ENCODE results near the gene ZC3H15. TPM values are rescaled to one million over a fixed set of nuclear protein-coding genes. Genes with fewer than 3 reads are reported as not detected.

Gene ZC3H15
- total and polyA plus RNA-seq, 11 donors, result 28.8 to 50.6 (median 31.5) TPM

- Histone ChIP-seq H3K36me3 (no peaks in the 10 kb centered on the region), H3K27me3 (no peaks in the 10 kb centered on the region), H3K27ac (no peak overlapping the region), H3K4me3 (no peak overlapping the region), H3K9me3 (no peaks in the 10 kb centered on the region), H3K4me1 (no peaks in the 10 kb centered on the region)
- intact Hi-C loops (cut with DNase I), result no loop called here
- ATAC-seq (no peak), DNase-seq (no peak)
- WGBS, 4 donors, result 86 to 92% (median 90%) methylated on average over 3 of the region's 3 CpGs
- TF ChIP-seq CTCF (IDR thresholded peaks at IDR 0.05) (no peak), POLR2A (IDR thresholded peaks at IDR 0.05) (no peak)
Observed at GRCh38 chr2:186442885-186443284, 43.2 kb upstream of the ZC3H15 start.

- Histone ChIP-seq H3K4me3 (no peak overlapping the region), H3K9me3 (no peaks in the 10 kb centered on the region), H3K36me3 (no peaks in the 10 kb centered on the region), H3K27me3 (no peaks in the 10 kb centered on the region), H3K4me1 (no peaks in the 10 kb centered on the region), H3K27ac (no peak overlapping the region)
- ATAC-seq (no peak), DNase-seq (no peak)
- intact Hi-C loops (cut with DNase I), result no loop called here
- WGBS, 4 donors, result 96 to 100% (median 99%) methylated on average over 2 of the region's 2 CpGs
- TF ChIP-seq POLR2A (IDR thresholded peaks at IDR 0.05) (no peak), CTCF (IDR thresholded peaks at IDR 0.05) (no peak)
Observed at GRCh38 chr2:186443851-186444250, 42.2 kb upstream of the ZC3H15 start.

- DNase-seq (no peak), ATAC-seq (no peak)
- Histone ChIP-seq H3K36me3 (no peaks in the 10 kb centered on the region), H3K27ac (no peak overlapping the region), H3K9me3 (no peaks in the 10 kb centered on the region), H3K4me1 (no peaks in the 10 kb centered on the region), H3K4me3 (no peak overlapping the region), H3K27me3 (no peaks in the 10 kb centered on the region)
- no peak for TF ChIP-seq POLR2A (IDR thresholded peaks at IDR 0.05)
- TF ChIP-seq CTCF (IDR thresholded peaks at IDR 0.05), result no peak
- 89 to 94% (median 94%) methylated on average over 4 of the region's 4 CpGs for WGBS, 4 donors
- intact Hi-C loops (cut with DNase I), result no loop called here
Observed at GRCh38 chr2:186445506-186445905, 40.6 kb upstream of the ZC3H15 start.

GRCh38 chr2:186455613-186456012 is 30.4 kb upstream of the ZC3H15 start:
- intact Hi-C loops (cut with DNase I), result no loop called here

More at GRCh38 chr2:186455613-186456012, 30.4 kb upstream of the ZC3H15 start:
- Histone ChIP-seq H3K4me3 (no peak overlapping the region), H3K27me3 (no peaks in the 10 kb centered on the region), H3K27ac (no peak overlapping the region), H3K9me3 (no peaks in the 10 kb centered on the region), H3K4me1 (no peaks in the 10 kb centered on the region), H3K36me3 (peaks cover 0 to 19% (median 7%) of the 10 kb centered on the region in 9 donors)
- DNase-seq, result no peak
- no peak for ATAC-seq
- TF ChIP-seq CTCF (IDR thresholded peaks at IDR 0.05) (no peak), POLR2A (IDR thresholded peaks at IDR 0.05) (no peak)

Data from heart left ventricle (tissue), 16 donors.